ENCODE measurements around the gene FBXL14. TPM values are rescaled to one million over a fixed set of nuclear protein-coding genes. Genes with fewer than 3 reads are reported as not detected.
A peak's percentile ranks its signal among the peaks of the same experiment; 100 is the strongest.

FBXL14 gene
- total RNA-seq, 4 donors from 2014 or later = 5.4 to 12.4 (median 7.6) TPM

- TF ChIP-seq POLR2A (IDR thresholded peaks at IDR 0.05) (no peak), POLR2AphosphoS5 (IDR thresholded peaks at IDR 0.05) (no peak)
- TF ChIP-seq, protein P1, sequence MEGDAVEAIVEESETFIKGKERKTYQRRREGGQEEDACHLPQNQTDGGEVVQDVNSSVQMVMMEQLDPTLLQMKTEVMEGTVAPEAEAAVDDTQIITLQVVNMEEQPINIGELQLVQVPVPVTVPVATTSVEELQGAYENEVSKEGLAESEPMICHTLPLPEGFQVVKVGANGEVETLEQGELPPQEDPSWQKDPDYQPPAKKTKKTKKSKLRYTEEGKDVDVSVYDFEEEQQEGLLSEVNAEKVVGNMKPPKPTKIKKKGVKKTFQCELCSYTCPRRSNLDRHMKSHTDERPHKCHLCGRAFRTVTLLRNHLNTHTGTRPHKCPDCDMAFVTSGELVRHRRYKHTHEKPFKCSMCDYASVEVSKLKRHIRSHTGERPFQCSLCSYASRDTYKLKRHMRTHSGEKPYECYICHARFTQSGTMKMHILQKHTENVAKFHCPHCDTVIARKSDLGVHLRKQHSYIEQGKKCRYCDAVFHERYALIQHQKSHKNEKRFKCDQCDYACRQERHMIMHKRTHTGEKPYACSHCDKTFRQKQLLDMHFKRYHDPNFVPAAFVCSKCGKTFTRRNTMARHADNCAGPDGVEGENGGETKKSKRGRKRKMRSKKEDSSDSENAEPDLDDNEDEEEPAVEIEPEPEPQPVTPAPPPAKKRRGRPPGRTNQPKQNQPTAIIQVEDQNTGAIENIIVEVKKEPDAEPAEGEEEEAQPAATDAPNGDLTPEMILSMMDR (IDR thresholded peaks at IDR 0.05) = no peak
- no peaks in the 10 kb centered on the region for H3K27me3 ChIP-seq
- DNase-seq (ENCODE audit: low spot score in 2 of 2) = peak in 1 of 2 donors; percentile 55
- H3K4me3 ChIP-seq = no peak overlapping the region
- H3K4me1 ChIP-seq = no peaks in the 10 kb centered on the region
- H3K9me3 ChIP-seq = no peaks in the 10 kb centered on the region
- H3K36me3 ChIP-seq = no peaks in the 10 kb centered on the region
- H3K27ac ChIP-seq = no peak overlapping the region
- WGBS = 81% methylated on average over 14 of the region's 14 CpGs
Observed at GRCh38 chr12:1553987-1554982, 40.1 kb downstream of the FBXL14 start.

DNA sequence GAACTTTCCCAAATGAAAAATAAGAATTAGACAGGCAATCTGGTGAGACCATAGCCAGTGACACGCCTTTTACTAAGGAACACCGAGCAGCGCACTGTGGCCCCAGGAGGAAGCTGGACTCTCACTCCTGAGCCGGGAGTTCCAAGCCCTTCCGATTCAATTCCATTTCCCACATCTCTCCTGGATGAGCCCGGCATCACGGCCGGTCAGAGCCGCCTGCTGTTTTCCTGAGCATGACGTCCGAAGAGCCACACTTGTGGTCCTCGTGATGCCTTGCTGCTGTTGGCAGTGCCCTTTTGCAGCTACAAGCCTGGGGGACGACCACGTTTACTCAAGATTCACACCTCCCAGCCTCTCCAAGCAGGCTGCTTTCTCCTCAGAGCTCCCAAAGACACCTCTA lies 40.8 kb downstream of the FBXL14 start:
- TF ChIP-seq POLR2A (IDR thresholded peaks at IDR 0.05) (no peak), EP300 (IDR thresholded peaks at IDR 0.05) (no peak), POLR2AphosphoS5 (IDR thresholded peaks at IDR 0.05) (no peak)
- TF ChIP-seq, protein P1 (IDR thresholded peaks at IDR 0.05) = no peak
- H3K27me3 ChIP-seq = no peaks in the 10 kb centered on the region
- 83% methylated on average over 14 of the region's 14 CpGs for WGBS
- H3K27ac ChIP-seq = no peak overlapping the region
- DNase-seq (ENCODE audit: low spot score in 2 of 2) = peak in 1 of 2 donors; percentile 69
- no peaks in the 10 kb centered on the region for H3K4me1 ChIP-seq
- no peak overlapping the region for H3K4me3 ChIP-seq
- no peaks in the 10 kb centered on the region for H3K9me3 ChIP-seq
- no peaks in the 10 kb centered on the region for H3K36me3 ChIP-seq

DNA sequence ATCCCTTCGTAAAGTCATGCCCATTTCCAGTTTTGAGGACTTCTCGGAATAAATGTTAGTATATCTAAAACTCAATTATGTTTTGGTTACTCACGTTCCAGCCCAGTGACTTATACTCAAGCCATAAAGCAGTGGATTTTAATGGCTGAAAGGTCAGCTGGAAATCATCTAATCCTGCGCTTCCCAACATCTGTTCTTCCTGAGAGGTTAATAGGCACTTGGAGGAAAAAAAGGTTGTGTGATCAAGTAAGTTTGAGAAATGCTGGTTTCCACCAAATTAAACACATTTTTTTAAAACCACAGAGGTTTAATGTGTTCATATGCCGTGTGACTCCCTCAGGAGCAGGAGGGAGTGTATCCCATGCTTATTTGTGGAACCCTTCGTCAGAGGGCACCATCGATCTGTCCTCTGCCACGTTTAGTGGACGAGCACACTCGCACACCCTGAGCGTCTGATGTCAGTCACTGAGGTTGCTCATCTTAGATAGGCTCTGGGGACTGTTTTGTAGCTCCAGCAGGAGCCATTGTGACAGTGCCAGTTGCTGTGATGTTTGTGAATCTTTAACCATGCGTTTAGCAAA lies 41.4 kb downstream of the FBXL14 start:
- Histone ChIP-seq H3K27me3 (no peaks in the 10 kb centered on the region), H3K9me3 (no peaks in the 10 kb centered on the region), H3K4me3 (no peak overlapping the region), H3K27ac (no peak overlapping the region), H3K4me1 (no peaks in the 10 kb centered on the region), H3K36me3 (no peaks in the 10 kb centered on the region)
- no peak for TF ChIP-seq POLR2AphosphoS5 (IDR thresholded peaks at IDR 0.05)
- DNase-seq (ENCODE audit: low spot score in 2 of 2) = peak in 1 of 2 donors; percentile 28
- WGBS = 80% methylated on average over 10 of the region's 12 CpGs

GRCh38 chr12:1552171-1552570 lies 42.2 kb downstream of the FBXL14 start:
- H3K4me3 ChIP-seq = no peak overlapping the region
- no peaks in the 10 kb centered on the region for H3K36me3 ChIP-seq
- WGBS = 82% methylated on average over 2 of the region's 2 CpGs
- H3K27me3 ChIP-seq = no peaks in the 10 kb centered on the region
- no peaks in the 10 kb centered on the region for H3K4me1 ChIP-seq
- TF ChIP-seq POLR2A (IDR thresholded peaks at IDR 0.05) (no peak), EP300 (IDR thresholded peaks at IDR 0.05) (no peak), POLR2AphosphoS5 (IDR thresholded peaks at IDR 0.05) (no peak)
- TF ChIP-seq, protein P1 (IDR thresholded peaks at IDR 0.05) = no peak
- no peak for DNase-seq (ENCODE audit: low spot score in 2 of 2)
- no peak overlapping the region for H3K27ac ChIP-seq
- H3K9me3 ChIP-seq = no peaks in the 10 kb centered on the region

DNA sequence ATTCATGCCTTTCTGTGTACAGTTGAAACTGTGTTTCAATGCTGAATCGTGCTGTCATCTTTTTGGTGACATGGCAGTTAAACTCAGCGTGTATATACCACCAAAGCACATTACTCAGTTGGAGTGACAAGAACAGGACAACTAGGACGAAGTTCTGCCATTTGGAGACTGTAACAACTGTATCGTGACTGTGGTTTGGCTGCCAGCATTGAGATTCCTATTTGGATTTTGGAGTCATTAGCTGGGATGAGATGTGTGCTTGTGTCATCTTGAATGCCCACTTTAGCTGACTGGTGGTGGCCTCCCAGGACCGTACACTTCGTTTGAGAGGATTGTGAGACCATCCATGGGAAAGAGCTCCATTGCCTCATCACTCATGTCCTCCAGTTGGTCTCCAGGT lies 42.9 kb downstream of the FBXL14 start:
- no peak overlapping the region for H3K4me3 ChIP-seq
- 92% methylated on average over 6 of the region's 6 CpGs for WGBS
- TF ChIP-seq, protein P1 (IDR thresholded peaks at IDR 0.05) = no peak
- H3K4me1 ChIP-seq = no peaks in the 10 kb centered on the region
- H3K9me3 ChIP-seq = no peaks in the 10 kb centered on the region
- no peaks in the 10 kb centered on the region for H3K27me3 ChIP-seq
- no peaks in the 10 kb centered on the region for H3K36me3 ChIP-seq
- DNase-seq (ENCODE audit: low spot score in 2 of 2) = peak in 1 of 2 donors; percentile 54
- no peak overlapping the region for H3K27ac ChIP-seq

Measured in suprapubic skin (tissue), 4 donors.